Osteoblast (primary cell): Measurements from ENCODE around the gene SIAH1. TPM values are rescaled to one million over a fixed set of nuclear protein-coding genes. Genes with fewer than 3 reads are reported as not detected.

Source experiments
- DNase-seq: peaks from one replicate; pipeline ENCODE4 v3.0.0; 2011; ENCODE audit warnings: low spot score, mixed read lengths; ENCODE audit not compliant: insufficient read length; ENCODE audit errors: missing footprints
- H2AFZ ChIP-seq: 2 replicates; pipeline ENCODE4 v1.6.0; 2011; ENCODE audit warnings: mild to moderate bottlenecking, low read length
- H3K27ac ChIP-seq: 2 replicates; pipeline ENCODE4 v1.5.1; 2011; ENCODE audit warnings: mild to moderate bottlenecking, low read depth, low read length, moderate library complexity
- H3K27me3 ChIP-seq: 2 replicates; pipeline ENCODE4 v1.6.0; 2012; ENCODE audit warnings: mild to moderate bottlenecking, control low read depth, inconsistent platforms, low read length, moderate library complexity; ENCODE audit not compliant: insufficient read depth
- H3K36me3 ChIP-seq: 2 replicates; pipeline ENCODE4 v1.5.1; 2011; ENCODE audit warnings: mild to moderate bottlenecking, low read length, control low read depth, moderate library complexity; ENCODE audit not compliant: insufficient read depth
- H3K4me1 ChIP-seq: 2 replicates; pipeline ENCODE4 v1.5.1; 2011; ENCODE audit warnings: mild to moderate bottlenecking, low read length, control low read depth, moderate library complexity; ENCODE audit not compliant: insufficient read depth
- H3K4me2 ChIP-seq: 2 replicates; pipeline ENCODE4 v1.6.0; 2011; ENCODE audit warnings: mild to moderate bottlenecking, low read length; ENCODE audit not compliant: insufficient read depth
- H3K4me3 ChIP-seq: fragments of 200-600 bp; sonication (generic); 3 replicates; pipeline ENCODE4 v1.5.1; 2012; ENCODE audit warnings: mild to moderate bottlenecking, low read length, inconsistent platforms; ENCODE audit not compliant: insufficient read depth
- H3K79me2 ChIP-seq: 2 replicates; pipeline ENCODE4 v1.6.0; 2012; ENCODE audit warnings: mild to moderate bottlenecking, low read length, control low read depth, inconsistent platforms; ENCODE audit not compliant: insufficient read depth
- H3K9me3 ChIP-seq: 2 replicates; pipeline ENCODE4 v1.5.1; 2011; ENCODE audit warnings: low read depth, low read length, control low read depth
- H4K20me1 ChIP-seq: 2 replicates; pipeline ENCODE4 v1.6.0; 2012; ENCODE audit warnings: mild to moderate bottlenecking, low read length, control low read depth; ENCODE audit not compliant: insufficient read depth
- total RNA-seq: library from RNA; depleted of rRNA; stranded (reverse); fragments of >200 nt; gene quantifications from 2 replicates; pipeline ENCODE4 v1.2.3, GENCODE V29; 2012
- TF ChIP-seq, protein P1 (sequence below): IDR thresholded peaks from 2 replicates; pipeline ENCODE4 v1.5.1; 2011; ENCODE audit warnings: mild to moderate bottlenecking, low read depth, low read length, moderate library complexity; ENCODE audit errors: extremely low read depth

The SIAH1 gene
- total RNA-seq, 1 donor: 43.1 TPM

DNA sequence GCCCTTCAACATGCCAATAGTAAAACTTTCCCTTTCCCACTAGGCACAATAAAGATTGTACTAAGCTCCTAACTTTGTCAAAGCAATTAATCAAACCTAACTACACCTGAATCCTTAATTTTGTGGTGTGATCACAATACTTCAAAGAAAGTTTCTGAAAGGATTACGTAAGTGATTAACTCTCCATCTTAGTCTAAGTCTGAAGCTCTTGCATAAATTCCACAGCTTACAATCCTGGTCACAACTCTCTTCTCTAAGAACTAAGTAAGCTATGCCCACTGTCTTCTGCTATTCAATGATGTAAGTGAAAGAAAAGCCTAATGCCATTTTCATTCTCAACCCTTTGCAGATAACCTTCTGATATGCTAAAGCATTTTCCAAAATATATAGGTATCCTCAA lies 15.4 kb downstream of the SIAH1 start:
- DNase-seq: no peak
- H4K20me1 ChIP-seq: peaks cover 60% of the 10 kb centered on the region
- no peak overlapping the region for H3K4me2 ChIP-seq
- no peak overlapping the region for H2AFZ ChIP-seq
- peaks cover 92% of the 10 kb centered on the region for H3K79me2 ChIP-seq
- no peak overlapping the region for H3K4me3 ChIP-seq
- H3K4me1 ChIP-seq: peaks cover 45% of the 10 kb centered on the region
- H3K9me3 ChIP-seq: no peaks in the 10 kb centered on the region
- TF ChIP-seq, protein P1, sequence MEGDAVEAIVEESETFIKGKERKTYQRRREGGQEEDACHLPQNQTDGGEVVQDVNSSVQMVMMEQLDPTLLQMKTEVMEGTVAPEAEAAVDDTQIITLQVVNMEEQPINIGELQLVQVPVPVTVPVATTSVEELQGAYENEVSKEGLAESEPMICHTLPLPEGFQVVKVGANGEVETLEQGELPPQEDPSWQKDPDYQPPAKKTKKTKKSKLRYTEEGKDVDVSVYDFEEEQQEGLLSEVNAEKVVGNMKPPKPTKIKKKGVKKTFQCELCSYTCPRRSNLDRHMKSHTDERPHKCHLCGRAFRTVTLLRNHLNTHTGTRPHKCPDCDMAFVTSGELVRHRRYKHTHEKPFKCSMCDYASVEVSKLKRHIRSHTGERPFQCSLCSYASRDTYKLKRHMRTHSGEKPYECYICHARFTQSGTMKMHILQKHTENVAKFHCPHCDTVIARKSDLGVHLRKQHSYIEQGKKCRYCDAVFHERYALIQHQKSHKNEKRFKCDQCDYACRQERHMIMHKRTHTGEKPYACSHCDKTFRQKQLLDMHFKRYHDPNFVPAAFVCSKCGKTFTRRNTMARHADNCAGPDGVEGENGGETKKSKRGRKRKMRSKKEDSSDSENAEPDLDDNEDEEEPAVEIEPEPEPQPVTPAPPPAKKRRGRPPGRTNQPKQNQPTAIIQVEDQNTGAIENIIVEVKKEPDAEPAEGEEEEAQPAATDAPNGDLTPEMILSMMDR: no peak
- H3K27me3 ChIP-seq: no peaks in the 10 kb centered on the region
- no peak overlapping the region for H3K27ac ChIP-seq
- H3K36me3 ChIP-seq: no peaks in the 10 kb centered on the region

DNA sequence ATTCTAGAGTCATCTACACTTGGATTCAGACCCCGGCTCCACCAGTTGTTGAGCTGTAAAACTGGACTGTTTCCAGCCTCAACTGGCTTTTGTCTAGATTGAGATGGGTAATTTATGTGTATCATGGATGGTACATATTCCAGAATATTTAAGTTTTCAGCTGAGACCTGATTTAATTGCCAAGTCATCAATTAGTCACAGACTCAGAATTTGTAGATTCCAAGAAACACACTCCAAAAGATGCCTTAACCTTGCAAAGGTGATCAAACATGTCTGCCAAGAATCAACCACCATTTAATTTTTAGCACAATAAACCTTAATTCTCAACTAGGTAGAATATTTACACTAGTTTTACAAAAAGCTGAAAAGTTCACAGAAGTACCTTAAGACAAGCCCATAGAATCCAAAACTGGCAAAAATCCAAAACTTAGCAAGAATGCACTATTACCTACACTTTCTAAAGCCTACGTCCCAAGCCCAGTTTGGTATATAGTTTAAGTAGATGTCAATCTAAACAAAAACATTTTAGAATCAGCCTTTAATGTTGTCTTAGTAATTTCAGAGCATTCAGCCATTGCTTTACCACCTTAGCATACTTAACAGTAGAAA lies 17.7 kb downstream of the SIAH1 start:
- Histone ChIP-seq H3K79me2 (peaks cover 90% of the 10 kb centered on the region), H3K4me2 (peak overlapping the region; percentile 4), H2AFZ (no peak overlapping the region), H3K36me3 (no peaks in the 10 kb centered on the region), H3K27ac (peak overlapping the region; percentile 96), H3K9me3 (no peaks in the 10 kb centered on the region), H3K27me3 (no peaks in the 10 kb centered on the region), H3K4me3 (no peak overlapping the region), H4K20me1 (peaks cover 49% of the 10 kb centered on the region), H3K4me1 (peaks cover 33% of the 10 kb centered on the region)
- no peak for DNase-seq
- TF ChIP-seq, protein P1: no peak

DNA sequence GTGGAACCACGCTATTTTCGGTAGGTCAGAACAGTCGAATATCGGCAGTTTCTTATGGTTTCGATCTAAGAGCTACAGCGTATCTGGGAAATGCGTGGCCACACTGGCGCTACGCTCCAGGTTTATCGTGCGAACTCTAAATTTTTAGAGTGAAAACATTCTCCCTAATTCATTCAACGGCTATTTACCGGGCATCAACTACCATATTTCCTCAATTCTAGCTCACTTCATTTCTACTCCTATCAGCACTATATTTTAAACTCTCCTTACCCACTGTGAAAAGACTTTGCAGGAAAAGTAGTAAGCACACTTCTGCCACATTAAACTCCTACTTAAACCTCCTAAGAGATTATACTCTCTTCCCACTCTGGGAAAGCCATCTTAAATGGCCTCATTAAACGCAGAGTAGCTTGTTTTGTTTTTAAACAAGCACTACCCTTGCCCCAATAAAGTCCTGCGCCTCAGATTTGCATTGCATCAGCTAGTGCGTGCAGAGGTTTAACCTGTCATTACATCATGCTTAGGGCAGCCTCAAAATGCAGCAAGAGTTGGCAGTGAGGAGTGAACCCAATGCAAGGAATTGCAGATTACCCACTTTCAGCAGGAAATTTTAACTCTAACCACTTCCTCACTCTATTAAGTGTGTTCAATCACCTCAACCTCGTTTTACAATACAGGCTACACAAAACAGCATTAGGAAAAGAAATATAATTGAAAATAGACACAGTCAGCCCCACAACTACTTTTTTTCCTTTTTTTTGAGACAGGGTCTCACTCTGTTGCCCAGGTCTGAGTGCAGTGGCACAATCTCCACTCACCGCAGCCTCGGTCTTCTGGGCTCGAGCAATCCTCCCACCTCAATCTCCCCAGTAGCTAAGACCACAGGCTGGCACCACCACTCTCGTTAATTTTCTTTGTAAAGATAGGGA lies 18.8 kb downstream of the SIAH1 start:
- Histone ChIP-seq H3K9me3 (no peaks in the 10 kb centered on the region), H3K79me2 (peaks cover 89% of the 10 kb centered on the region), H3K27ac (peak overlapping the region; percentile 96), H3K27me3 (no peaks in the 10 kb centered on the region), H3K4me2 (peak overlapping the region; percentile 88), H3K36me3 (peaks cover 8% of the 10 kb centered on the region), H3K4me3 (peak overlapping the region; percentile 82), H3K4me1 (peaks cover 29% of the 10 kb centered on the region), H4K20me1 (peaks cover 50% of the 10 kb centered on the region), H2AFZ (peak overlapping the region; percentile 11)
- peak; percentile 90 for DNase-seq
- TF ChIP-seq, protein P1: no peak

DNA sequence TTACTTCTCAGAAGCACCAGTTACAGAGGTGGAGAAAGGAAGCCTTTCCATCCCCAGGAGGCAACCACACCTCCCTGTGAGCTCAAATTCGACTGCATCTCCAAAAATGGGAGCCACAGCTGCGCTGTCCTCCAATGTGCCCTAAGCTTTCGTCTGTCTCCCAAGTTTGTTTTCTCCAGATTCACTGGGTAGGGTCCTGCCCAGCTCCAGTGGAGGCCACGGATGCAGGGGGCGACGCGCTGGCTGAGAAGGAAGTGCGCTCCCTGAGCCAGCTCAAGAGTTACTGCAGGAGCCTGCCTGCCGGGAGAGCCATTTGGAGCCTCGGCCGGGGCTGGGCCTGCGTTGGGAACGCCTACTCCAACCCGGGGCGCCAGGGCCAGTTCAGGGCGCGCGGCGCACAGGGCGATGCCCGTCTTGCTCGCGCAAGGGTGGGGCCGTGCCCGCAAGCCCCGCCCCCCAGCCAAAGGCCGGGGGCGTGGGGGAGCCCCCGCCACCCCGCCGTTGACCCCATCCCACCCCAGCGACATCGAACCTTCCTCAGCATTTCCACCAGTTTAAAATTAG lies 19.5 kb downstream of the SIAH1 start:
- Histone ChIP-seq H3K4me2 (peak overlapping the region; percentile 88), H3K27ac (peak overlapping the region; percentile 96), H3K9me3 (no peaks in the 10 kb centered on the region), H3K4me1 (peaks cover 22% of the 10 kb centered on the region), H3K27me3 (no peaks in the 10 kb centered on the region), H2AFZ (peak overlapping the region; percentile 47), H4K20me1 (peaks cover 47% of the 10 kb centered on the region), H3K79me2 (peaks cover 88% of the 10 kb centered on the region), H3K4me3 (peak overlapping the region; percentile 82), H3K36me3 (peaks cover 12% of the 10 kb centered on the region)
- peak; percentile 90 for DNase-seq
- TF ChIP-seq, protein P1: no peak
